HG02938 (cell line): Measurements from ENCODE around the gene GNG4.
"Not testable (repeated sequence)": the region's sequence is repeated elsewhere in the genome, so short reads cannot be mapped to it uniquely, and the experiment has no call there.

ENCODE experiments used
- ATAC-seq: cut with Tn5 transposase; IDR thresholded peaks from one replicate; pipeline ENCODE4 v1.9.1; 2021; ENCODE audit warnings: mild to moderate bottlenecking, moderate library complexity; ENCODE audit not compliant: unreplicated experiment

Gene GNG4

GRCh38 chr1:235588156-235588555, 61.4 kb downstream of the GNG4 start:
- ATAC-seq: no peak

- ATAC-seq: no peak
Observed at GRCh38 chr1:235586992-235587391, 62.6 kb downstream of the GNG4 start.

GRCh38 chr1:235586413-235586812, 63.2 kb downstream of the GNG4 start:
- no peak for ATAC-seq

GRCh38 chr1:235584973-235585372, 64.6 kb downstream of the GNG4 start:
- no peak for ATAC-seq

- ATAC-seq: no peak
Observed at GRCh38 chr1:235583511-235584001, 66.0 kb downstream of the GNG4 start.

- no peak for ATAC-seq
Observed at GRCh38 chr1:235582130-235582529, 67.5 kb downstream of the GNG4 start.

GRCh38 chr1:235579891-235580290, 69.7 kb downstream of the GNG4 start:
- no peak for ATAC-seq

GRCh38 chr1:235575597-235575996, 74.0 kb downstream of the GNG4 start:
- ATAC-seq: no peak

- no peak for ATAC-seq
Observed at GRCh38 chr1:235573880-235574279, 75.7 kb downstream of the GNG4 start.

GRCh38 chr1:235572971-235573370, 76.6 kb downstream of the GNG4 start:
- not testable (repeated sequence) for ATAC-seq

GRCh38 chr1:235571482-235571881, 78.1 kb downstream of the GNG4 start:
- ATAC-seq: no peak

GRCh38 chr1:235567812-235568503, 81.6 kb downstream of the GNG4 start:
- no peak for ATAC-seq

- no peak for ATAC-seq
Observed at GRCh38 chr1:235566084-235566483, 83.5 kb downstream of the GNG4 start.

- ATAC-seq: no peak
Observed at GRCh38 chr1:235563513-235564061, 86.0 kb downstream of the GNG4 start.

GRCh38 chr1:235562589-235562988, 87.0 kb downstream of the GNG4 start:
- ATAC-seq: no peak

- no peak for ATAC-seq
Observed at GRCh38 chr1:235558621-235559169, 90.9 kb downstream of the GNG4 start.

GRCh38 chr1:235557495-235557894, 92.1 kb downstream of the GNG4 start:
- ATAC-seq: no peak

- no peak for ATAC-seq
Observed at GRCh38 chr1:235556807-235557206, 92.8 kb downstream of the GNG4 start.

- no peak for ATAC-seq
Observed at GRCh38 chr1:235553112-235553551, 96.5 kb downstream of the GNG4 start.

- ATAC-seq: no peak
Observed at GRCh38 chr1:235552146-235552716, 97.4 kb downstream of the GNG4 start.

GRCh38 chr1:235549351-235550139, 100.0 kb downstream of the GNG4 start:
- ATAC-seq: no peak
